ENCODE measurements around the gene KMT2D.
A peak's percentile ranks its signal among the peaks of the same experiment; 100 is the strongest.

Gene KMT2D

GRCh38 chr12:49060237-49061156 lies at the start of gene KMT2D:
KMT2D (minus strand) TSS chr12:49060794; CDS start chr12:49055324, 5,470 bp downstream.
- H3K4me1 Mint-ChIP-seq (ENCODE audit: low read depth), result peaks cover 39% of the 10 kb centered on the region
- H3K9me3 Mint-ChIP-seq, result no peaks in the 10 kb centered on the region
- H3K27ac Mint-ChIP-seq, result peak within 1 kb of the TSS; percentile 96
- H3K4me3 Mint-ChIP-seq, result peak within 1 kb of the TSS; percentile 97
- H3K36me3 Mint-ChIP-seq (ENCODE audit: low read depth), result peaks cover 18% of the 10 kb centered on the region
- H3K27me3 Mint-ChIP-seq, result no peaks in the 10 kb centered on the region

GRCh38 chr12:49109641-49110463 lies 49.3 kb upstream of the KMT2D start:
- Mint-ChIP-seq H3K27ac (peak overlapping the region; percentile 87), H3K9me3 (no peaks in the 10 kb centered on the region), H3K27me3 (no peaks in the 10 kb centered on the region), H3K4me1 (ENCODE audit: low read depth) (peaks cover 35% of the 10 kb centered on the region), H3K36me3 (ENCODE audit: low read depth) (no peaks in the 10 kb centered on the region), H3K4me3 (peak overlapping the region; percentile 93)

- H3K27me3 Mint-ChIP-seq, result no peaks in the 10 kb centered on the region
- peaks cover 35% of the 10 kb centered on the region for H3K4me1 Mint-ChIP-seq (ENCODE audit: low read depth)
- H3K4me3 Mint-ChIP-seq, result peak overlapping the region; percentile 93
- no peaks in the 10 kb centered on the region for H3K9me3 Mint-ChIP-seq
- H3K36me3 Mint-ChIP-seq (ENCODE audit: low read depth), result no peaks in the 10 kb centered on the region
- peak overlapping the region; percentile 87 for H3K27ac Mint-ChIP-seq
Observed at GRCh38 chr12:49108958-49109404, 48.4 kb upstream of the KMT2D start.

GRCh38 chr12:49105504-49106084 lies 45.0 kb upstream of the KMT2D start:
- no peaks in the 10 kb centered on the region for H3K27me3 Mint-ChIP-seq
- no peak overlapping the region for H3K27ac Mint-ChIP-seq
- peaks cover 5% of the 10 kb centered on the region for H3K36me3 Mint-ChIP-seq (ENCODE audit: low read depth)
- H3K4me3 Mint-ChIP-seq, result no peak overlapping the region
- peaks cover 28% of the 10 kb centered on the region for H3K4me1 Mint-ChIP-seq (ENCODE audit: low read depth)
- no peaks in the 10 kb centered on the region for H3K9me3 Mint-ChIP-seq

GRCh38 chr12:49104822-49105221 lies 44.2 kb upstream of the KMT2D start:
- H3K27ac Mint-ChIP-seq, result no peak overlapping the region
- H3K27me3 Mint-ChIP-seq, result no peaks in the 10 kb centered on the region
- no peaks in the 10 kb centered on the region for H3K9me3 Mint-ChIP-seq
- H3K36me3 Mint-ChIP-seq (ENCODE audit: low read depth), result peaks cover 9% of the 10 kb centered on the region
- H3K4me1 Mint-ChIP-seq (ENCODE audit: low read depth), result peaks cover 25% of the 10 kb centered on the region
- H3K4me3 Mint-ChIP-seq, result no peak overlapping the region

- Mint-ChIP-seq H3K9me3 (no peaks in the 10 kb centered on the region), H3K27me3 (peaks cover 4% of the 10 kb centered on the region), H3K4me3 (no peak overlapping the region), H3K36me3 (ENCODE audit: low read depth) (peaks cover 13% of the 10 kb centered on the region), H3K4me1 (ENCODE audit: low read depth) (no peaks in the 10 kb centered on the region), H3K27ac (no peak overlapping the region)
Observed at GRCh38 chr12:49100380-49100779, 39.8 kb upstream of the KMT2D start.

GRCh38 chr12:49098703-49099102 lies 38.1 kb upstream of the KMT2D start:
- no peaks in the 10 kb centered on the region for H3K9me3 Mint-ChIP-seq
- H3K27ac Mint-ChIP-seq, result no peak overlapping the region
- H3K4me3 Mint-ChIP-seq, result no peak overlapping the region
- H3K4me1 Mint-ChIP-seq (ENCODE audit: low read depth), result peaks cover 4% of the 10 kb centered on the region
- H3K27me3 Mint-ChIP-seq, result peaks cover 15% of the 10 kb centered on the region
- peaks cover 13% of the 10 kb centered on the region for H3K36me3 Mint-ChIP-seq (ENCODE audit: low read depth)

GRCh38 chr12:49098035-49098451 lies 37.4 kb upstream of the KMT2D start:
- H3K4me1 Mint-ChIP-seq (ENCODE audit: low read depth), result peaks cover 8% of the 10 kb centered on the region
- no peak overlapping the region for H3K27ac Mint-ChIP-seq
- H3K27me3 Mint-ChIP-seq, result peaks cover 22% of the 10 kb centered on the region
- peaks cover 13% of the 10 kb centered on the region for H3K36me3 Mint-ChIP-seq (ENCODE audit: low read depth)
- no peak overlapping the region for H3K4me3 Mint-ChIP-seq
- H3K9me3 Mint-ChIP-seq, result no peaks in the 10 kb centered on the region

- peaks cover 13% of the 10 kb centered on the region for H3K36me3 Mint-ChIP-seq (ENCODE audit: low read depth)
- H3K9me3 Mint-ChIP-seq, result no peaks in the 10 kb centered on the region
- H3K4me1 Mint-ChIP-seq (ENCODE audit: low read depth), result peaks cover 9% of the 10 kb centered on the region
- H3K27me3 Mint-ChIP-seq, result peaks cover 27% of the 10 kb centered on the region
- H3K27ac Mint-ChIP-seq, result no peak overlapping the region
- H3K4me3 Mint-ChIP-seq, result no peak overlapping the region
Observed at GRCh38 chr12:49097381-49097780, 36.8 kb upstream of the KMT2D start.

GRCh38 chr12:49094975-49095365 lies 34.4 kb upstream of the KMT2D start:
- H3K36me3 Mint-ChIP-seq (ENCODE audit: low read depth), result peaks cover 4% of the 10 kb centered on the region
- H3K9me3 Mint-ChIP-seq, result no peaks in the 10 kb centered on the region
- H3K4me1 Mint-ChIP-seq (ENCODE audit: low read depth), result peaks cover 30% of the 10 kb centered on the region
- no peak overlapping the region for H3K4me3 Mint-ChIP-seq
- peaks cover 49% of the 10 kb centered on the region for H3K27me3 Mint-ChIP-seq
- no peak overlapping the region for H3K27ac Mint-ChIP-seq

GRCh38 chr12:49094160-49094974 lies 33.8 kb upstream of the KMT2D start, which contains the start of gene DHH:
DHH (minus strand) TSS chr12:49094801; CDS start chr12:49094512, 289 bp downstream.
- Mint-ChIP-seq H3K27ac (no peak within 1 kb of the TSS), H3K27me3 (peaks cover 51% of the 10 kb centered on the region)

GRCh38 chr12:49093792-49094159 lies 33.2 kb upstream of the KMT2D start:
- peaks cover 34% of the 10 kb centered on the region for H3K4me1 Mint-ChIP-seq (ENCODE audit: low read depth)
- H3K27me3 Mint-ChIP-seq, result peaks cover 56% of the 10 kb centered on the region
- peak overlapping the region; percentile 0 for H3K4me3 Mint-ChIP-seq
- H3K36me3 Mint-ChIP-seq (ENCODE audit: low read depth), result peaks cover 4% of the 10 kb centered on the region
- H3K9me3 Mint-ChIP-seq, result no peaks in the 10 kb centered on the region
- H3K27ac Mint-ChIP-seq, result no peak overlapping the region

More at GRCh38 chr12:49094160-49094974, 33.8 kb upstream of the KMT2D start, which contains the start of gene DHH:
- H3K36me3 Mint-ChIP-seq (ENCODE audit: low read depth), result peaks cover 4% of the 10 kb centered on the region
- H3K4me3 Mint-ChIP-seq, result peak within 1 kb of the TSS; percentile 0
- H3K9me3 Mint-ChIP-seq, result no peaks in the 10 kb centered on the region
- peaks cover 34% of the 10 kb centered on the region for H3K4me1 Mint-ChIP-seq (ENCODE audit: low read depth)

GRCh38 chr12:49092816-49093406 lies 32.3 kb upstream of the KMT2D start:
- no peaks in the 10 kb centered on the region for H3K36me3 Mint-ChIP-seq (ENCODE audit: low read depth)
- peaks cover 61% of the 10 kb centered on the region for H3K27me3 Mint-ChIP-seq
- no peak overlapping the region for H3K27ac Mint-ChIP-seq
- H3K9me3 Mint-ChIP-seq, result no peaks in the 10 kb centered on the region
- H3K4me1 Mint-ChIP-seq (ENCODE audit: low read depth), result peaks cover 41% of the 10 kb centered on the region
- no peak overlapping the region for H3K4me3 Mint-ChIP-seq
